GM12892 (cell line): ENCODE data around the gene GPATCH11.

Source experiments
- POLR2A ChIP-seq: IDR thresholded peaks from 2 replicates; pipeline ENCODE4 v1.6.1; 2011; ENCODE audit warnings: low read depth, low read length, control low read depth
- POLR2AphosphoS5 ChIP-seq: IDR thresholded peaks from 2 replicates; pipeline ENCODE4 v1.6.1; 2011; ENCODE audit warnings: low read depth, low read length, control low read depth

DNA sequence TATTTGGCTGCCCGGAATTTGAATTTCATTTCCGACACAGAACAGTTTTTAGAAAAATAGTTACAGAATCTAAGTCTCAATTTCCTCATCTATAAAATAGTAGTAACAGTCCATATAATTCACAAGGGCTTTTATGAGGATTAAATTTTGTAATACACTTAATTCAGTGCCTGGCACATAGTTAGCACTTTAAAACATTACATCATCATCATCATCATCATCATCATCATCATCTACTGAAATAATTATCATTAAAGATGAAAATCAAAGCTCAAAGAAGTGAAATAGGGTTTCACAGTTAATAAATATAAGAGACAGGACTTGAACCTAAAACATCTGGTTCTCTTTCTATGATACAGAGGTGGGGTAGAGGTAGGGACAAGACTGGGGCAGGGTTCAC, 13.4 kb upstream of the GPATCH11 start:
- TF ChIP-seq POLR2AphosphoS5 (no peak), POLR2A (no peak)
